ENCODE results near the gene CLIP4.

The CLIP4 gene

GRCh38 chr2:29218550-29219125 is 103.4 kb downstream of the CLIP4 start:
- no peak for FAIRE-seq

GRCh38 chr2:29219374-29219773 is 104.2 kb downstream of the CLIP4 start:
- no peak for DNase-seq (ENCODE audit: insufficient read length, low spot score)

More at GRCh38 chr2:29218550-29219125, 103.4 kb downstream of the CLIP4 start:
- no peak for DNase-seq (ENCODE audit: insufficient read length, low spot score)

DNA sequence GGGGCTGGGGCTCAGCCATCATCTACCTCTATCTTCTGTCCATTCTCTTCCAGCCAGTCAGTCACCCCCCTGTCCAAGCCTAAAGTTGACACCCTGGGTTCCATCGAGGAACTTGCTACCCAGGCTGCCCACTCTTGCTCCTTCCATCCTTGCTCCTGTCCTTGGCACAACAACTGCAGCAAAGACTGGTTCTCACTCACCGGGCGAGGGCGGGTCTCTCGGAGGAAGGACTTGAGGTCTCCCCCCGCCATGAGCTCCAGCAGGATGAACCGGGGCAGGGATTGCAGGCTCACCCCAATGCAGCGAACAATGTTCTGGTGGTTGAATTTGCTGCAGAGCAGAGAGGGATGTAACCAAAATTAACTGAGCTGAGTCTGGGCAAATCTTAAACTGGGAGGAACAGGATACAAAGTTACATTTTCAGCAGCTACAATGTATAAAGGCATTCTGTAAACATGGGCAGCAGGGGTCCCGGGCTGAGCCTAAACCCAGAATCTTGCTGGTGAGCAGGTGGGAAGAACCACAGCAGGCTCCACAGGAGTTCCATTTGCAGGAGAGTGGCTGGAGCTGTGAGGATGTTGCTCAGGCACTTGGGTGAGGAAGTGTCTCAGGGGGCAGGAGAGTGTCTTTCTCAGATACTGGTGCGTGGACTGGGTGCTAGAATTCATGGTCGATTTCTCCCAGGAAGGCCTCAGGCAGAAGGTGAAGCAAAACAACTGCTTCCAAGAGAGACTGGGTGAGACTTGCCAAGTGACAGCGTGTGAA is 105.5 kb downstream of the CLIP4 start:
- no peak for FAIRE-seq
- DNase-seq (ENCODE audit: insufficient read length, low spot score), result no peak

More at GRCh38 chr2:29219374-29219773, 104.2 kb downstream of the CLIP4 start:
- no peak for FAIRE-seq

DNA sequence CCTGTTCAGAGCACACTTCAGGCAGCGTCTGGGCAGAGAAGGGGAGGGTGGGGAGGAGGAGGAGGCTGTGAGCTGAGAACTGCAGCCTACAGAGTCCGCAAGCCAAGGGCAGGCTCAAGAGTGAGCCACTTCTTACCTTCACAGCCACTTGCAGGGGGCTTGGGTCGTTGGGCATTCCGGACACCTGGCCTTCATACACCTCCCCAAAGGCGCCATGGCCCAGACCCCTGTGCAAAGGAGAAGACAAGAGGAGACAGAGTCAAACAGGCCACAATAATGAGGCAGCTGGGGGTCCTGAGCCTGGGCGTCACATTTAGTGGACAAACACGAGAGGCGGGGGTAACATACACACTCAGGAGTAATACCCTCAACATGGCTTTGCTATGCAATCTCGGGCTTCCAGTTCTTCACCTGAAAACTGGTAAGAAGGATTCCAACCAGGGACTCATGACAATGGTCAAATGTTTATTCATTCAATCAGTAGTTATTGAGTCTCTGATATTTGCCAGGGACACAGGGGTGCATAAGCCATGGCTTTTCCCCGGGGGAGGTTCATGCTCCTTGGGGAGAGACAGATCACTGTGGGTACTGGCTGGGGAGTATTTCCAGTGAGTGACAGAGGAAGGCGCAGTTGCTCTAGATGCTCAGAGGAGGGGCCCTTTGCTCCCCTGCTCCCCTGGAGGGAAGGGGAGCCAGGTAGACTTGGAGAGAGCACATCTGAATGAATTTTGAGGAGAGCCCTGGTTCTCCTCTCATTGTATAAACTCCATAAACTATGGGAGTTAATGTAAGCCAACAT is 107.4 kb downstream of the CLIP4 start:
- no peak for DNase-seq (ENCODE audit: insufficient read length, low spot score)
- no peak for FAIRE-seq

DNA sequence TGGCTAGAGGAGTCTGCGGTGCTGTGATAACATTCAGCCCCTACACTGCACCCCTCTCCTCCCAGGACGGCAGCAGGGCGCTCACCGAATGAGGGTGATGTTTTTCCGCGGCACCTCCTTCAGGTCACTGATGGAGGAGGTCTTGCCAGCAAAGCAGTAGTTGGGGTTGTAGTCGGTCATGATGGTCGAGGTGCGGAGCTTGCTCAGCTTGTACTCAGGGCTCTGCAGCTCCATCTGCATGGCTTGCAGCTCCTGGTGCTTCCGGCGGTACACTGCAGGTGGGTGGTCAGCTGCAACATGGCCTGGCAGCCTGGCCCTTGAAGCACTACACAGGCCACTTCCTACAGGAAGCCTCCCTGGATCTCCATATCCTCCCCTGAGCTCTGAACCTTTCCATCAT is 108.0 kb downstream of the CLIP4 start:
- no peak for FAIRE-seq
- no peak for DNase-seq (ENCODE audit: insufficient read length, low spot score)

DNA sequence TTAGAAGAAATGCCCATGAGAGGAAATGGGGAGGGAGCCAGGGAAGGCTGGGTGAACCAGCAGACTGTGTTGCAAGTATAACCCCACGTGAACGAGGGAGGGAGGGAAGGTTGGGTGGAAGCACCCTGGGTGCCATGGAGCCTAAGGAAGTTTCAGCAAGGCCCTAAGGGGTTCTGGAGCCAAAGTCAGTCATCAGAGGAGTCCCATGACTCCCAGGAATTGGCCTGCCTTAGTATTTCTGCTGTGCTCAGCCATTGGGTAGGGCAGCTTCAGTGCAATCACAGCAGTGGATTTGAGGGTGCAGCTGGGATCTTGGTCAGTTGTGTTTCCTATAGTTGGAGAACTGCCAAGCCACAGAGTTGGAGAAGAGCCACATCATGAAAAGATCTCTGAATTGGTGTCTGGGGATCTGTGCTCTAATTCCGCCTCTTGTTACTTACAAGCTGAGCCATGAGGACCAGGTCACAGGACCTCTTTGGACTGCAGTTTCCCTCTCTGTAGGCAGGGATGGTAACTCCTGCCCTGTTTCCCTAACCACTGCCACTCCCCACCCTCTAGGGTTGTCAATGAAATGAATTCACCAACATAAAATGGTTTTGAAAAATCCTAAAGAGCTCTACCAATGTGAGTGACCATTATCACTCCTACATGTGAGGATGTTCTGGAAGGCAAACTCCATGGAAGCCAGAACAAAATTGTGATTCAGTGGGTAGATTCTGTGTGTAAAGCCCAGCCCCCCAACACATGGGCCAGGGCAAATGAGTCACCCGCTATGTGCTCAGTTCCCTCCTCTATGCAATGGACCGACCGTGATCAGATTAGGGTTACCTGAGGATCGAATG is 108.9 kb downstream of the CLIP4 start:
- FAIRE-seq (no peak), DNase-seq (ENCODE audit: insufficient read length, low spot score) (no peak)

DNA sequence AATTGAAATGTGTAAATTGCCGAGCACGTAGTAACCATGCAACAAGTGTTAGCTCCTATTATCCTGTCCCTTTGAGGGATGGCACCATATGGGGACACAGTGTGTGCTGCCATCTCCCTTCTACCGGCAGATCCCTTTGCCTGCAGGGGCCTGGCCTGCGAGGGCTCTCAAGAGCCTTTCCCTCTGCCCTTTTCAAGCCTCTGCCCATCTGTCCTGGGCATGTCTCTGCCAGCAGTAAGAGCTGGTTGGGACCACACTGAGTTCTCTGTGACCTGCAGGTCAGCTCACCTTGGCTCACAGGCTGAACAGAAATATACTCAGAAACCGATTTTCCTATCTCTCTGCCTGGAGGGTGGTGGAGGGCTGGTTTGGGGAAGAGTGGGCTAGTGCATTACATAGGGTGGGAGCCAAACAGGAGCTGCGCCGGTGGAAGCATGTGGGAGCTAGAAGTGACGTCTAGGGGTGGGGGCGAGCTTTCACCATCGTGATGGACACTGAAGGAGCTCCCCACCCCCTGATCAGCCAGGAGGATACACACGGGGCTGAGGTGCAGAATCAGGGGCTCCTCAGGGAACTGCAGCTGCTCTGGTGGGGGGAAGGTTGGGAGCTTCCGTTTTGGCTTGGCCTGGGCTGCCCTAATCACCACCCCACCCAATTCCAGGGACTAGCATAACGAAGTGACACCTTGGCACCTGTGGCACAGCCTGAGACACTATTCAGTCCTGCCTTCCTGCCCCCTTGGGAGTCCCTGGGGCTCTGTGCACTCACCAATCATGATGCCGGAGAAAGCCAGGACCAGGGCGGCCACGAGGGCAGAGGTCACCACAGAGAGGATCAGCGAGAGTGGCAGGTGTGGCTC is 109.7 kb downstream of the CLIP4 start:
- no peak for DNase-seq (ENCODE audit: insufficient read length, low spot score)
- FAIRE-seq, result no peak

- DNase-seq (ENCODE audit: insufficient read length, low spot score), result no peak
- no peak for FAIRE-seq
These were observed 110.6 kb downstream of the CLIP4 start for GRCh38 chr2:29225814-29226213.

DNA sequence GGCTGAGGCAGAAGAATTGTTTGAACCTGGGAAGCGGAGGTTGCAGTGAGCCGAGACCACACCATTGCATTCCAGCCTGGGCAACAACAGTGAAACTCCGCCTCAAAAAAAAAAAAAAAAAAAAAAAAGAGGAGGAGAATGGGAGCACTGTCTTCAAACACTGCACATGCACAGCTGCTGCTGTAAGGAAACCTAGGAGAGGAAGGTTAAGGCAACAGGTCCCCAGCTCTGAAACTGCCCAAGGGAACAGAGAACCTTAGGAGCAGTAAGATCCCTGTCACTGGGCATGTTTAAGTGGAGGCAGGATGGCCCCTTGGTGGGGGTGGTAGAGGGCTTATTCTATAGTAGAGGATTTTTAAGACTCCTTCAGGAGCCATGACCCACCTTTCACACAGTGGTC is 111.2 kb downstream of the CLIP4 start:
- FAIRE-seq (no peak), DNase-seq (ENCODE audit: insufficient read length, low spot score) (no peak)

DNA sequence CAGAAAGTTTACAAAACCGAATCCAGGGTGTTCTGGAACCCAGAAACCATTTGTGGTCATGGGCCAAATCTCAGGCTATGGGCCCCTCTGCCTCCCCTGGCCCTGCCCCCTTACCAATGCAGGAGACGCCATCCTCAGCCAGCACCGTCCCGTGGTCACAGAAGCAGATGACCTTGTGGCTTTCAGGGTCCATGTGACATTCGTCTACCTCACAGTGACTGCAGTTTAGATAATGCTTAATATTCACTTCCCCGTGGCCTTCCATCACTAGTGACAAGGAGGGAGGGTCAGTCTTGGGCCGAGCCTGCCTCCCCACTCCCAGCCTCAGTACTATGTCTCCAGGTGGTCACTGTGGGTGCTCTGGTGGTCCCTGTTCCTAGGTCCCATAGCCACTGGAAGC is 111.6 kb downstream of the CLIP4 start:
- DNase-seq (ENCODE audit: insufficient read length, low spot score) (no peak), FAIRE-seq (no peak)

GRCh38 chr2:29227935-29228675 is 112.9 kb downstream of the CLIP4 start:
- DNase-seq (ENCODE audit: insufficient read length, low spot score) (no peak), FAIRE-seq (no peak)

DNA sequence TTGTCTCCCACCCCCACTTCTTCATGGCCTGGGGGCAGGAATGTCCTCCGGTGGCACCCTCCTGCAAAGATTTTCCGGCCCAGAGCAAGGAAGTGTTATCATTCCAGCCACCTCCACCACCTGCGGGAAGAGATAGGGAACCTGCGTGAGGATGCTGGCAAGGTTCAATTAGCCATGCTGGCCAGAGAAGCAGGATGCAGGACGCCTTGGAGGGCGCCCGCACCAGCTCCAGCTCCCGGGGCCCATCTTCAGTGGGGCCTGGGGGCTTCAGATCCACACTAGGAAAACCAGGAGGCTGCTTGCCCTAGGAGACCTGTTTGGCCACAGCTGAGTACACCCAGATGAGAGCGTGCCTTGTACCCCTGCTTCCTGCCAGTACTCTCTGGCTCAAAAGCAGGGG is 113.7 kb downstream of the CLIP4 start:
- no peak for DNase-seq (ENCODE audit: insufficient read length, low spot score)
- FAIRE-seq, result no peak

DNA sequence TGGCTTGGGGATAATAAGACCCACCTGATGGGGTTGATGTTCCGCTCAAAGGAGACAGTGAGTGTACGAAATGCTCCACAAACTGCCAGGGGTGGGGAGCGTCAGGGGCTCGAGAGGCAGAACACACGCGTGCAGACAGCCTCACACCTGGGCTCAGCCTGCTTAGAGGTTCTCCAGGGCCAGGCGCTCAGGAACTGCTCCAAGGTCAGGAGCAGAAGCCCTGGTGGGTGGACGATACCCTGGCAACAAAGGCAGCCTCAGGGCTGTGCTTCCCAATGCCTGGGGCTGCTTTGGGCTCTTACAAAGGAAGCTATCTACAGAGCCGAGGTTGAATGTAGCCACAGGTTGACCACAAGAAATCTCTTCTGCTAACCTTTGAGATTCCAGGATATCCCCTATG is 114.4 kb downstream of the CLIP4 start:
- no peak for FAIRE-seq

DNA sequence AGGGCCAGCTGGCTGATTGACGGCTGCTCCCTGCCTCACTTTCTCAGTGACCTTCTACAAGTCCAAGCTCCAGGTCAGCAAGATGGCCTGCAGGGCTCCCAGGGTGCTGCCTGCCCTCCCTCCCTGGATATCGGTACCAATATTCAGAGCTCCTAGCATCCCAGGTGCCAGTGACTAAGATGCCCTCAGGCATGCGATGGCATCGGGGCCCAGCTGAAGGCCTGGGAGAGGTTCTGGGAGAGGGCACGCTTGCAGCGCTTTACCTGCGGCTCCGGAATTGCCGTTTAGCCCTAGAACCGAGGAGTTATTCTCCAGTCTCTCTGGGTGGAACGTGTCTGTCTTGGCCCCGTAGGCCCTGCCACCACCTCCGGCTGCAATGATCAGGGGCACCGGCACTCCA is 116.8 kb downstream of the CLIP4 start:
- FAIRE-seq (no peak), DNase-seq (ENCODE audit: insufficient read length, low spot score) (no peak)

More for the DNA sequence above, 114.4 kb downstream of the CLIP4 start:
- no peak for DNase-seq (ENCODE audit: insufficient read length, low spot score)

DNA sequence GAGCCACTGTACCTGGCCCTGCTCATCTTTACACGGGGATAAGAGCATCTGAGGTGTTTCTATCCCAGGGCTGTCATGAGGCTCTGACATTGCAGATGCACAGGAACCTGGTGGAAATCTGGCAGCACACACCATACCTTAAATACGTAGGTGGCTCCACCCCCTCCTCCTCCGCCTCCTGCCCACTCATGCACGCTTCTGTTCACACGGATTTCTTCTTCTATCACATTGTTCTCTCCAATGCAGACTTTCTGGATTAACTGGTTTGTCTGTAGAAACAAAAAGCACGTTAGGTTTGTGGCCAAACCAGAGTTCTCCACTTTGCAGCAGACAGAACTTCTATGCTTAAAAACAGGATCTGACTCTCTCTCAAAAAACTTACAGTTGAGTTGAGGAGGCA is 118.2 kb downstream of the CLIP4 start:
- FAIRE-seq (no peak), DNase-seq (ENCODE audit: insufficient read length, low spot score) (no peak)

- no peak for FAIRE-seq
- no peak for DNase-seq (ENCODE audit: insufficient read length, low spot score)
These were observed 120.2 kb downstream of the CLIP4 start for GRCh38 chr2:29235411-29235810.

GRCh38 chr2:29236074-29236473 is 120.9 kb downstream of the CLIP4 start:
- DNase-seq (ENCODE audit: insufficient read length, low spot score) (no peak), FAIRE-seq (no peak)

DNA sequence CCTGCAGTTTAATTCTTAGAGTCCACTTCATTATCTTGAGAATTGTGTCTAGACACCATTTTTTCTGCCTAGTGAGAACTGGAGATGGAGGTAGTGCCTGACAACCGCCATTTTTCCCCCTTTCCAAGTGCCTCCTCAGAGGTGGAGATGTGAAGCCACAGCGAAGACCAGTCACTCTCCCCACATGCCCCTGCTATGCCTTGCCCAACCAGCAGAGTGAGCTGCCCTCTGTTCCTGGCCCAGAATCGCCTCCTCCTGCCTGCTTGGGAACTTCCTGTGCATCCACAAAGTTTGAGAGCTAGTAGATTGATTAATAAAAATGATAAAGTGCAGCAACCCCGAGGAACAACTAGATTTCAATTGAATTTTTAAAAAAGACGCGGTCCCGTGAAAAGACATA is 123.3 kb downstream of the CLIP4 start:
- FAIRE-seq, result no peak
- DNase-seq (ENCODE audit: insufficient read length, low spot score), result peak; percentile 40
